OCI-M1 (cell line): ENCODE data around the gene FBXO7.

Experiments used
- DNase-seq: peaks from one replicate; lab custom pipeline; 2025; lab: John Stamatoyannopoulos, UW

Gene FBXO7

GRCh38 chr22:32489377-32489776 is 14.8 kb downstream of the FBXO7 start:
- DNase-seq, result no peak

- DNase-seq, result no peak
Observed at GRCh38 chr22:32490279-32490678, 15.7 kb downstream of the FBXO7 start.

GRCh38 chr22:32492111-32492510 is 17.5 kb downstream of the FBXO7 start:
- DNase-seq, result no peak

GRCh38 chr22:32493551-32493950 is 18.9 kb downstream of the FBXO7 start:
- no peak for DNase-seq

GRCh38 chr22:32494971-32495370 is 20.4 kb downstream of the FBXO7 start:
- DNase-seq, result no peak

GRCh38 chr22:32499666-32500065 is 25.1 kb downstream of the FBXO7 start:
- DNase-seq, result no peak

- DNase-seq, result no peak
Observed at GRCh38 chr22:32501836-32502752, 27.5 kb downstream of the FBXO7 start.

GRCh38 chr22:32509045-32509444 is 34.4 kb downstream of the FBXO7 start:
- DNase-seq, result no peak

- no peak for DNase-seq
Observed at GRCh38 chr22:32511274-32511673, 36.7 kb downstream of the FBXO7 start.

- DNase-seq, result no peak
Observed at GRCh38 chr22:32511776-32512175, 37.2 kb downstream of the FBXO7 start.

- no peak for DNase-seq
Observed at GRCh38 chr22:32512267-32512982, 37.8 kb downstream of the FBXO7 start.

GRCh38 chr22:32515084-32515483 is 40.5 kb downstream of the FBXO7 start:
- DNase-seq, result no peak

- no peak for DNase-seq
Observed at GRCh38 chr22:32517488-32517887, 42.9 kb downstream of the FBXO7 start.

GRCh38 chr22:32517921-32518320 is 43.3 kb downstream of the FBXO7 start:
- DNase-seq, result no peak

GRCh38 chr22:32518381-32518780 is 43.8 kb downstream of the FBXO7 start:
- DNase-seq, result no peak

GRCh38 chr22:32518848-32519247 is 44.2 kb downstream of the FBXO7 start:
- peak; percentile 22 for DNase-seq

GRCh38 chr22:32520612-32521011 is 46.0 kb downstream of the FBXO7 start:
- no peak for DNase-seq

- DNase-seq, result no peak
Observed at GRCh38 chr22:32522237-32522636, 47.6 kb downstream of the FBXO7 start.

GRCh38 chr22:32527756-32528155 is 53.1 kb downstream of the FBXO7 start:
- DNase-seq, result no peak

- DNase-seq, result no peak
Observed at GRCh38 chr22:32528316-32528715, 53.7 kb downstream of the FBXO7 start.

GRCh38 chr22:32528984-32529982 is 54.7 kb downstream of the FBXO7 start:
- peak; percentile 90 for DNase-seq

- no peak for DNase-seq
Observed at GRCh38 chr22:32531228-32531627, 56.6 kb downstream of the FBXO7 start.
